ENCODE data around the gene CBARP. TPM values are rescaled to one million over a fixed set of nuclear protein-coding genes. Genes with fewer than 3 reads are reported as not detected.

Gene CBARP
- polyA plus RNA-seq (ENCODE audit: insufficient read length in 10 of 10), result 1 to 10 TPM in 7 of 10 donors, under 1 TPM in 3; 0.97 to 2.7 (median 1.2) TPM
- long read RNA-seq, donor 1, partial matches to known transcripts, result 356 of 366 reads
- long read RNA-seq, donor 1, other reads (novel, unspliced or antisense), result 10 of 366 reads
- long read RNA-seq, donor 2, partial matches to known transcripts, result 429 of 444 reads
- long read RNA-seq, donor 2, other reads (novel, unspliced or antisense), result 15 of 444 reads
- long read RNA-seq, donor 3, result 0 reads
- long read RNA-seq, donor 4, partial matches to known transcripts, result 420 of 441 reads
- long read RNA-seq, donor 4, other reads (novel, unspliced or antisense), result 20 of 441 reads
- long read RNA-seq, donor 5, partial matches to known transcripts, result 2,922 of 3,182 reads
- long read RNA-seq, donor 5, other reads (novel, unspliced or antisense), result 260 of 3,182 reads
- long read RNA-seq, donor 6, partial matches to known transcripts, result 1,404 of 1,781 reads
- long read RNA-seq, donor 6, other reads (novel, unspliced or antisense), result 377 of 1,781 reads
- long read RNA-seq, donor 7, partial matches to known transcripts, result 1,388 of 1,667 reads
- long read RNA-seq, donor 7, other reads (novel, unspliced or antisense), result 278 of 1,667 reads
- long read RNA-seq, donor 8, partial matches to known transcripts, result 97 of 280 reads
- long read RNA-seq, donor 8, other reads (novel, unspliced or antisense), result 183 of 280 reads
- long read RNA-seq, donor 9, result 0 reads

GRCh38 chr19:1237754-1238368 lies at the start of gene CBARP:
CBARP (minus strand) TSS chr19:1238005; CDS start chr19:1236100, 1,905 bp downstream.
- DNase-seq, result peak in 1 of 3 donors; percentile 55

GRCh38 chr19:1286487-1287353 lies 48.9 kb upstream of the CBARP start:
- no peak for DNase-seq

GRCh38 chr19:1285737-1286360 lies 48.0 kb upstream of the CBARP start, which contains the start of gene EFNA2:
EFNA2 (plus strand) TSS chr19:1285873; CDS start chr19:1286169, 296 bp downstream.
- DNase-seq, result no peak

- DNase-seq, result no peak
Observed at GRCh38 chr19:1284979-1285736, 47.4 kb upstream of the CBARP start.

- no peak for DNase-seq
Observed at GRCh38 chr19:1284293-1284978, 46.6 kb upstream of the CBARP start.

GRCh38 chr19:1283917-1284292 lies 46.1 kb upstream of the CBARP start:
- no peak for DNase-seq

GRCh38 chr19:1283207-1283916 lies 45.6 kb upstream of the CBARP start:
- no peak for DNase-seq

- DNase-seq, result no peak
Observed at GRCh38 chr19:1282588-1283206, 44.9 kb upstream of the CBARP start.

- DNase-seq, result no peak
Observed at GRCh38 chr19:1281569-1282287, 43.9 kb upstream of the CBARP start.

GRCh38 chr19:1280636-1281568 lies 43.1 kb upstream of the CBARP start:
- DNase-seq, result no peak

GRCh38 chr19:1279782-1280341 lies 42.1 kb upstream of the CBARP start:
- DNase-seq, result peak; percentile 80 to 93 (median 92)

GRCh38 chr19:1278713-1279660 lies 41.2 kb upstream of the CBARP start:
- DNase-seq, result peak in 1 of 3 donors; percentile 25

- no peak for DNase-seq
Observed at GRCh38 chr19:1278074-1278473, 40.3 kb upstream of the CBARP start.

GRCh38 chr19:1277061-1277460 lies 39.3 kb upstream of the CBARP start:
- DNase-seq, result no peak

- DNase-seq, result no peak
Observed at GRCh38 chr19:1276628-1277022, 38.8 kb upstream of the CBARP start.

Measured in muscle of back (tissue), 13 donors.